ENCODE results near the gene KLRG1. TPM values are rescaled to one million over a fixed set of nuclear protein-coding genes. Genes with fewer than 3 reads are reported as not detected.
A peak's percentile ranks its signal among the peaks of the same experiment; 100 is the strongest.

Gene KLRG1
- total RNA-seq, 3 donors from 2014 or later (not counting 1 experiment from before 2014, with no cell fraction given), result 76.3 to 165 (median 86.2) TPM

GRCh38 chr12:9022592-9022991 is 33.2 kb downstream of the KLRG1 start:
- intact Hi-C loops (cut with micrococcal nuclease), result no loop called here
- Histone ChIP-seq H3K36me3 (ENCODE audit: control insufficient read depth, insufficient read depth, low read length) (peaks cover 8% of the 10 kb centered on the region), H3K27ac (ENCODE audit: low read length) (no peak overlapping the region), H3K4me3 (ENCODE audit: low read length) (no peak overlapping the region), H3K4me1 (ENCODE audit: control insufficient read depth, insufficient read depth, low read length) (peaks cover 39% of the 10 kb centered on the region), H3K27me3 (ENCODE audit: control insufficient read depth, insufficient read depth, low read length) (no peaks in the 10 kb centered on the region), H3K9me3 (ENCODE audit: control insufficient read depth, insufficient read depth, low read length) (peaks cover 2% of the 10 kb centered on the region)
- ATAC-seq (no peak), DNase-seq (no peak)
- H3K4me1 Mint-ChIP-seq, result peaks cover 5 to 8% of the 10 kb centered on the region in 2 donors
- peaks cover under 1 to 5% of the 10 kb centered on the region in 2 donors for H3K9me3 Mint-ChIP-seq
- WGBS (ENCODE audit: insufficient coverage), result 100% methylated on average over 1 of the region's 2 CpGs
- peak overlapping the region in 1 of 2 donors; percentile 25 for H3K27ac Mint-ChIP-seq
- peaks cover 10% of the 10 kb centered on the region for H3K36me3 Mint-ChIP-seq
- TF ChIP-seq CTCF (IDR thresholded peaks at IDR 0.05), result no peak
- no peak overlapping the region for H3K4me3 Mint-ChIP-seq
- no peaks in the 10 kb centered on the region for H3K27me3 Mint-ChIP-seq (ENCODE audit: low read depth in 2 of 2)

GRCh38 chr12:9024512-9024911 is 35.2 kb downstream of the KLRG1 start:
- Mint-ChIP-seq H3K36me3 (no peaks in the 10 kb centered on the region), H3K27me3 (ENCODE audit: low read depth in 2 of 2) (no peaks in the 10 kb centered on the region), H3K27ac (no peak overlapping the region), H3K9me3 (peaks cover 0 to 7% of the 10 kb centered on the region in 2 donors), H3K4me3 (no peak overlapping the region), H3K4me1 (peaks cover 16 to 21% of the 10 kb centered on the region in 2 donors)
- 100% methylated on average over 1 of the region's 2 CpGs for WGBS (ENCODE audit: insufficient coverage)
- peaks cover 58% of the 10 kb centered on the region for H3K4me1 ChIP-seq (ENCODE audit: control insufficient read depth, insufficient read depth, low read length)
- DNase-seq, result no peak
- H3K27me3 ChIP-seq (ENCODE audit: control insufficient read depth, insufficient read depth, low read length), result no peaks in the 10 kb centered on the region
- peak in 1 of 3 donors; percentile 6 for ATAC-seq
- intact Hi-C loops (cut with micrococcal nuclease), result loop anchor here (2.0 kb wide), 1 partner anchor 32 kb away; no protein-coding TSS in a partner anchor
- H3K9me3 ChIP-seq (ENCODE audit: control insufficient read depth, insufficient read depth, low read length), result no peaks in the 10 kb centered on the region
- peak overlapping the region; percentile 79 for H3K27ac ChIP-seq (ENCODE audit: low read length)
- no peak overlapping the region for H3K4me3 ChIP-seq (ENCODE audit: low read length)
- H3K36me3 ChIP-seq (ENCODE audit: control insufficient read depth, insufficient read depth, low read length), result peaks cover 8% of the 10 kb centered on the region
- no peak for TF ChIP-seq CTCF (IDR thresholded peaks at IDR 0.05)

DNA sequence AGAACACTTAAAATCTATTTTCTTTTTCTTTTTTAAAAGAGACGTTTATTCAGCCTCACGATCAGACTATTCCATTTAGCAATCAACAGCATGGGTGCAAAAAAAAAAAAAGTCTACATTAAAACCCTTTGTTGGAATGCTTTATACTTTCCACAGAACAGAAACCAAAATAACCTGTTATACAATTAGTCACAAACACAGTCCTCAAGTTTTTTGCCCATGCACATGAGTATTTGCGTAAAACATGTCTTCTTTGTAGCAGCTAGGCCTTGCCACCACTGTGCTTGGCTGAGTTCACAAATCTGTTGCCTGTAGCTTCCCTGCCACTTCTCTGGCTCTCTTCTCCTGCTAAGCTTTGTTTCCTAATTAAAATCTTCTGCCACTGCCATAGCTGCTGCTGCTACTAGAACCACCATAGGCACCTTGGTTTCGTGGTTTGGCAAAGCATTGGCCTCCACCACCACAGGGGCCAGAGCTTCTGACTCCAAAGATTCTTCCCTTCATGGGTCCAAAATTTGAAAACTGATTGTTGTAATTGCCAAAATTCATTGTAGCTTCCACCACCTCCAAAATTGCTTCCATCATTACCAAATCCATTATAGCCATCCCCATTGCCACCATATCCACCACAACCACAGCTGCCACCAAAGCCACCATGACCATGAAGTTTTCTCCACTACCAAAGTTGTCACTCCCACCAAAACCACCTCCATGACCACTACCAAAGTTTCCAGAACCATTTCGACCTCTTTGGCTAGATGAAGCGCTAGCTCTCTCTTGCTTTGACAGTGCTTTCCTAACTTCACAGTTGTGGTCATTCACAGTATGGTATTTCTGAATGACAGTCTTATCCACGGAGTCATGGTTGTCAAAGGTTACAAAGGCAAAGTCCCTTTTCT is 38.1 kb downstream of the KLRG1 start:
- H3K9me3 Mint-ChIP-seq, result peaks cover 0 to 5% of the 10 kb centered on the region in 2 donors
- DNase-seq (peak; percentile 42 to 48), ATAC-seq (peak in 1 of 3 donors; percentile 33)
- 36% methylated on average over 7 of the region's 7 CpGs for WGBS (ENCODE audit: insufficient coverage)
- no peaks in the 10 kb centered on the region for H3K27me3 Mint-ChIP-seq (ENCODE audit: low read depth in 2 of 2)
- no peaks in the 10 kb centered on the region for H3K9me3 ChIP-seq (ENCODE audit: control insufficient read depth, insufficient read depth, low read length)
- intact Hi-C loops (cut with micrococcal nuclease), result loop anchor here (2.0 kb wide), 1 partner anchor 41 kb away; no protein-coding TSS in a partner anchor
- TF ChIP-seq CTCF (IDR thresholded peaks at IDR 0.05), result no peak
- H3K36me3 Mint-ChIP-seq, result no peaks in the 10 kb centered on the region
- H3K27me3 ChIP-seq (ENCODE audit: control insufficient read depth, insufficient read depth, low read length), result no peaks in the 10 kb centered on the region
- H3K27ac ChIP-seq (ENCODE audit: low read length), result peak overlapping the region; percentile 79
- peak overlapping the region; percentile 67 for H3K4me3 Mint-ChIP-seq
- H3K4me1 ChIP-seq (ENCODE audit: control insufficient read depth, insufficient read depth, low read length), result peaks cover 78% of the 10 kb centered on the region
- no peak overlapping the region for H3K27ac Mint-ChIP-seq
- H3K36me3 ChIP-seq (ENCODE audit: control insufficient read depth, insufficient read depth, low read length), result peaks cover 4% of the 10 kb centered on the region
- H3K4me1 Mint-ChIP-seq, result peaks cover 23 to 38% of the 10 kb centered on the region in 2 donors
- H3K4me3 ChIP-seq (ENCODE audit: low read length), result no peak overlapping the region

Measured in natural killer cell (primary cell).